HL-60 (cell line): ENCODE results near the gene SLC38A2.

Source experiments
- DNase-seq, 2 experiments: peaks; one replicate each; pipeline ENCODE4 v3.0.0-alpha.2; 2010 to 2020; ENCODE audit warnings: low read depth in 1 of 2, low spot score in 1 of 2
- H3K27ac ChIP-seq: fragments of 250-450 bp; sonication (Bioruptor Pico); replicated peaks from 2 replicates; pipeline ENCODE4 v1.5.1; 2020; ENCODE audit warnings: mild to moderate bottlenecking, moderate library complexity
- H3K27me3 ChIP-seq: fragments of 250-450 bp; sonication (Bioruptor Pico); 2 replicates; pipeline ENCODE4 v1.5.1; 2021; ENCODE audit warnings: mild to moderate bottlenecking, moderate library complexity; ENCODE audit not compliant: insufficient read depth, poor library complexity, severe bottlenecking
- H3K4me3 ChIP-seq: replicated peaks from 2 replicates; pipeline ENCODE4 v1.5.1; 2011; ENCODE audit warnings: mild to moderate bottlenecking, control low read depth, low read length; ENCODE audit not compliant: insufficient read depth
- GABPA ChIP-seq: IDR thresholded peaks from 2 replicates; pipeline ENCODE4 v1.6.1; 2012; ENCODE audit warnings: low read depth
- POLR2AphosphoS5 ChIP-seq: IDR thresholded peaks from 2 replicates; pipeline ENCODE4 v1.6.1; 2012; ENCODE audit warnings: low read depth
- SPI1 ChIP-seq: IDR thresholded peaks from 2 replicates; pipeline ENCODE4 v1.6.1; 2012; ENCODE audit warnings: low read depth, mild to moderate bottlenecking, borderline replicate concordance
- TF ChIP-seq, protein P1 (sequence below): IDR thresholded peaks from one replicate; pipeline ENCODE4 v1.5.1; 2011; ENCODE audit warnings: low read length, control low read depth, inconsistent platforms; ENCODE audit not compliant: insufficient read depth
- TF ChIP-seq, protein P2 (sequence below): IDR thresholded peaks from 2 replicates; pipeline ENCODE4 v1.6.1; 2012; ENCODE audit warnings: low read depth; ENCODE audit not compliant: insufficient replicate concordance

SLC38A2 gene

DNA sequence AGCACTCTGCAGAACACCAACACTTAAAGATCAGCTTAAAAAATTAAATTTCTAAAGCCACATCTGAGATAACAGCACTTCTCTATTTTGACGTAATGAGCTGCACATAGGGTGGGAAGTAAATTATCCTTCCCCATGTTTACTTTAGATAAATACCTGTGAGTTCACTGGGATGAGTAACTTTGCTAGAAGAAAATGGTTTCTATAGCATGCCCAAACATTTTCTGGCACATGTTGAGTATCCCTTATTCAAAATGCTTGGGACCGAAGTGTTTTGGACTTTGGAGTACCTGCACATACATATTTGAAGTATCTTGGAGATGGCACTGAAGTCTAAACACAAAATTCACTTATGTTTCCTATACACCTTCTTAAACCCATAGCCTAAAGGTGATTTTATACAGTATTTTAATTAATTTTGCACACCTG, 6.6 kb downstream of the SLC38A2 start:
- no peak for DNase-seq
- H3K27ac ChIP-seq = no peak overlapping the region
- peak; percentile 65 for TF ChIP-seq SPI1
- no peak for TF ChIP-seq POLR2AphosphoS5
- H3K27me3 ChIP-seq = no peaks in the 10 kb centered on the region
- H3K4me3 ChIP-seq = no peak overlapping the region

DNA sequence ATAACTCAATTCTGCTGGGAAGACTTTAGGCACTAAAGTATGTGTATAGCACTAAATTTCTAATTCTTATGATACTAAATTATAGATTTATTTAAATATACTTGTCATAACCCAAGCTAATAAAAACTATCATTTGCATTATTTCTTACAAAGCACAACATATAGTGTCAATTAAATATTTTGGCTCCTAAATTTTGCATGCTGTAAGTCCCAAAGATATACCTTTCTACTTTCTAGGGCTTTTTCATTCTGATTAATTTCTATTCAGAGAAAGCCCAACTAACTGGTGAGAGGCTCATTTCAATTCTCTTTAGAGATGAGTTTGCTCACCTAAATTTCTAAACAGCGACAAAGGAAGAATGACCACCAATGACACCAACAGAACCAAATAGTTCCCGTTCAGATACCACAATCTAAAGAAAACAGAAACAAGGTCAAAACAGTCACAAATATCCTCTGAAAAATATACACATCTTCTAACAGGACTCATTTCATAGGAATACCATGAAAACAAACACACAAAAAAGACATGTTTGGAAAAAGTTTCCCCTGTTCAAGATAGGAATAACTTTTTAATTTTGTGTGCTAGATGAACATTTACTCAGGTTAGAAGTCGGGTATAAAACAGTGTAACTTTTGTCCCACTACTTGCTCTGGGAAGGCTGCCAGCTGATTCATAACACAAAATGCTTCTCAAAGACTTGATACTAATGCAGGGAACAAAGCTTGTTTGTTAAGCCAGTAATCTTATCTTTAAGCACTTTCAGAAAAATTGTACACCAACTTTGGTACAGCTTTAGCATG, 7.6 kb downstream of the SLC38A2 start:
- DNase-seq = no peak
- H3K27me3 ChIP-seq = no peaks in the 10 kb centered on the region
- TF ChIP-seq, protein P1, sequence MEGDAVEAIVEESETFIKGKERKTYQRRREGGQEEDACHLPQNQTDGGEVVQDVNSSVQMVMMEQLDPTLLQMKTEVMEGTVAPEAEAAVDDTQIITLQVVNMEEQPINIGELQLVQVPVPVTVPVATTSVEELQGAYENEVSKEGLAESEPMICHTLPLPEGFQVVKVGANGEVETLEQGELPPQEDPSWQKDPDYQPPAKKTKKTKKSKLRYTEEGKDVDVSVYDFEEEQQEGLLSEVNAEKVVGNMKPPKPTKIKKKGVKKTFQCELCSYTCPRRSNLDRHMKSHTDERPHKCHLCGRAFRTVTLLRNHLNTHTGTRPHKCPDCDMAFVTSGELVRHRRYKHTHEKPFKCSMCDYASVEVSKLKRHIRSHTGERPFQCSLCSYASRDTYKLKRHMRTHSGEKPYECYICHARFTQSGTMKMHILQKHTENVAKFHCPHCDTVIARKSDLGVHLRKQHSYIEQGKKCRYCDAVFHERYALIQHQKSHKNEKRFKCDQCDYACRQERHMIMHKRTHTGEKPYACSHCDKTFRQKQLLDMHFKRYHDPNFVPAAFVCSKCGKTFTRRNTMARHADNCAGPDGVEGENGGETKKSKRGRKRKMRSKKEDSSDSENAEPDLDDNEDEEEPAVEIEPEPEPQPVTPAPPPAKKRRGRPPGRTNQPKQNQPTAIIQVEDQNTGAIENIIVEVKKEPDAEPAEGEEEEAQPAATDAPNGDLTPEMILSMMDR = no peak
- TF ChIP-seq, protein P2, sequence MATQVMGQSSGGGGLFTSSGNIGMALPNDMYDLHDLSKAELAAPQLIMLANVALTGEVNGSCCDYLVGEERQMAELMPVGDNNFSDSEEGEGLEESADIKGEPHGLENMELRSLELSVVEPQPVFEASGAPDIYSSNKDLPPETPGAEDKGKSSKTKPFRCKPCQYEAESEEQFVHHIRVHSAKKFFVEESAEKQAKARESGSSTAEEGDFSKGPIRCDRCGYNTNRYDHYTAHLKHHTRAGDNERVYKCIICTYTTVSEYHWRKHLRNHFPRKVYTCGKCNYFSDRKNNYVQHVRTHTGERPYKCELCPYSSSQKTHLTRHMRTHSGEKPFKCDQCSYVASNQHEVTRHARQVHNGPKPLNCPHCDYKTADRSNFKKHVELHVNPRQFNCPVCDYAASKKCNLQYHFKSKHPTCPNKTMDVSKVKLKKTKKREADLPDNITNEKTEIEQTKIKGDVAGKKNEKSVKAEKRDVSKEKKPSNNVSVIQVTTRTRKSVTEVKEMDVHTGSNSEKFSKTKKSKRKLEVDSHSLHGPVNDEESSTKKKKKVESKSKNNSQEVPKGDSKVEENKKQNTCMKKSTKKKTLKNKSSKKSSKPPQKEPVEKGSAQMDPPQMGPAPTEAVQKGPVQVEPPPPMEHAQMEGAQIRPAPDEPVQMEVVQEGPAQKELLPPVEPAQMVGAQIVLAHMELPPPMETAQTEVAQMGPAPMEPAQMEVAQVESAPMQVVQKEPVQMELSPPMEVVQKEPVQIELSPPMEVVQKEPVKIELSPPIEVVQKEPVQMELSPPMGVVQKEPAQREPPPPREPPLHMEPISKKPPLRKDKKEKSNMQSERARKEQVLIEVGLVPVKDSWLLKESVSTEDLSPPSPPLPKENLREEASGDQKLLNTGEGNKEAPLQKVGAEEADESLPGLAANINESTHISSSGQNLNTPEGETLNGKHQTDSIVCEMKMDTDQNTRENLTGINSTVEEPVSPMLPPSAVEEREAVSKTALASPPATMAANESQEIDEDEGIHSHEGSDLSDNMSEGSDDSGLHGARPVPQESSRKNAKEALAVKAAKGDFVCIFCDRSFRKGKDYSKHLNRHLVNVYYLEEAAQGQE = no peak
- TF ChIP-seq POLR2AphosphoS5 (no peak), SPI1 (no peak), GABPA (no peak)
- H3K4me3 ChIP-seq = no peak overlapping the region
- no peak overlapping the region for H3K27ac ChIP-seq

GRCh38 chr12:46364300-46364696, 8.3 kb downstream of the SLC38A2 start:
- TF ChIP-seq POLR2AphosphoS5 (no peak), GABPA (no peak)
- no peak for DNase-seq
- Histone ChIP-seq H3K27me3 (no peaks in the 10 kb centered on the region), H3K4me3 (no peak overlapping the region), H3K27ac (no peak overlapping the region)

- TF ChIP-seq, protein P2 = no peak
- TF ChIP-seq SPI1 (no peak), GABPA (no peak), POLR2AphosphoS5 (no peak)
- TF ChIP-seq, protein P1 = no peak
- H3K27ac ChIP-seq = no peak overlapping the region
- H3K27me3 ChIP-seq = no peaks in the 10 kb centered on the region
- no peak for DNase-seq
- H3K4me3 ChIP-seq = no peak overlapping the region
Measured at GRCh38 chr12:46363582-46364299, 8.8 kb downstream of the SLC38A2 start.
